ENCODE measurements around the gene UNC79. TPM values are rescaled to one million over a fixed set of nuclear protein-coding genes. Genes with fewer than 3 reads are reported as not detected.

UNC79 gene
- total RNA-seq, 1 experiment from 2014 or later: 0.05 TPM

DNA sequence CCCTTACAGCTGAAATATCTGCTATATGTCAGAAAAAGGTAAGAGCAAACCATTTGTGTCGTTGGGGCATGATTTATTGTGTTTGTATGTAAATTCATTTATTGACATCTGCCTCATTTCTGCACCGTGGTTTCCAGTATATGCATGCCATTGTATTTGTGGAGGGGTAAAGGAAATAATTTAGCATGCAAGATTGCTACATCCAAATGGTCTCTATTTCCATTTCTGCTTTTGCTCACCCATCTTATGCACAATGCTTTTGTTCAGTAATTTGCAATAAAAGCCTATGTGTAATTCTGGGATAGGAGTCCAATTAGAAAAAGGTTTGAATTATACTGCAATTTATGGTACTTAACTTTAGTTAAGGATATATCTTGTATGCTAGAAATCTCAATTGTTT is 101.8 kb downstream of the UNC79 start:
- Histone ChIP-seq H3K36me3 (ENCODE audit: control insufficient read depth, insufficient read depth, low read length) (no peaks in the 10 kb centered on the region), H3K27me3 (ENCODE audit: control insufficient read depth, insufficient read depth, low read length) (no peaks in the 10 kb centered on the region), H3K4me1 (ENCODE audit: control insufficient read depth, insufficient read depth, low read length) (no peaks in the 10 kb centered on the region), H3K4me3 (ENCODE audit: low read depth in 2 of 2, low read length in 2 of 2) (no peak overlapping the region), H3K9me3 (ENCODE audit: control insufficient read depth, insufficient read depth, low read depth, low read length) (no peaks in the 10 kb centered on the region), H3K27ac (ENCODE audit: low read length) (no peak overlapping the region)
- DNase-seq (ENCODE audit: low read depth, low spot score): no peak
- ATAC-seq: no peak
- TF ChIP-seq POLR2AphosphoS5 (IDR thresholded peaks at IDR 0.05; ENCODE audit: low read depth, low read length) (no peak), SIN3A (IDR thresholded peaks at IDR 0.05; ENCODE audit: borderline replicate concordance, insufficient read depth, low read depth, low read length) (no peak), TCF7L2 (IDR thresholded peaks at IDR 0.05; ENCODE audit: low read depth, low read length) (no peak)
- TF ChIP-seq, protein P1, sequence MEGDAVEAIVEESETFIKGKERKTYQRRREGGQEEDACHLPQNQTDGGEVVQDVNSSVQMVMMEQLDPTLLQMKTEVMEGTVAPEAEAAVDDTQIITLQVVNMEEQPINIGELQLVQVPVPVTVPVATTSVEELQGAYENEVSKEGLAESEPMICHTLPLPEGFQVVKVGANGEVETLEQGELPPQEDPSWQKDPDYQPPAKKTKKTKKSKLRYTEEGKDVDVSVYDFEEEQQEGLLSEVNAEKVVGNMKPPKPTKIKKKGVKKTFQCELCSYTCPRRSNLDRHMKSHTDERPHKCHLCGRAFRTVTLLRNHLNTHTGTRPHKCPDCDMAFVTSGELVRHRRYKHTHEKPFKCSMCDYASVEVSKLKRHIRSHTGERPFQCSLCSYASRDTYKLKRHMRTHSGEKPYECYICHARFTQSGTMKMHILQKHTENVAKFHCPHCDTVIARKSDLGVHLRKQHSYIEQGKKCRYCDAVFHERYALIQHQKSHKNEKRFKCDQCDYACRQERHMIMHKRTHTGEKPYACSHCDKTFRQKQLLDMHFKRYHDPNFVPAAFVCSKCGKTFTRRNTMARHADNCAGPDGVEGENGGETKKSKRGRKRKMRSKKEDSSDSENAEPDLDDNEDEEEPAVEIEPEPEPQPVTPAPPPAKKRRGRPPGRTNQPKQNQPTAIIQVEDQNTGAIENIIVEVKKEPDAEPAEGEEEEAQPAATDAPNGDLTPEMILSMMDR (IDR thresholded peaks at IDR 0.05): no peak
- TF ChIP-seq, protein P2, sequence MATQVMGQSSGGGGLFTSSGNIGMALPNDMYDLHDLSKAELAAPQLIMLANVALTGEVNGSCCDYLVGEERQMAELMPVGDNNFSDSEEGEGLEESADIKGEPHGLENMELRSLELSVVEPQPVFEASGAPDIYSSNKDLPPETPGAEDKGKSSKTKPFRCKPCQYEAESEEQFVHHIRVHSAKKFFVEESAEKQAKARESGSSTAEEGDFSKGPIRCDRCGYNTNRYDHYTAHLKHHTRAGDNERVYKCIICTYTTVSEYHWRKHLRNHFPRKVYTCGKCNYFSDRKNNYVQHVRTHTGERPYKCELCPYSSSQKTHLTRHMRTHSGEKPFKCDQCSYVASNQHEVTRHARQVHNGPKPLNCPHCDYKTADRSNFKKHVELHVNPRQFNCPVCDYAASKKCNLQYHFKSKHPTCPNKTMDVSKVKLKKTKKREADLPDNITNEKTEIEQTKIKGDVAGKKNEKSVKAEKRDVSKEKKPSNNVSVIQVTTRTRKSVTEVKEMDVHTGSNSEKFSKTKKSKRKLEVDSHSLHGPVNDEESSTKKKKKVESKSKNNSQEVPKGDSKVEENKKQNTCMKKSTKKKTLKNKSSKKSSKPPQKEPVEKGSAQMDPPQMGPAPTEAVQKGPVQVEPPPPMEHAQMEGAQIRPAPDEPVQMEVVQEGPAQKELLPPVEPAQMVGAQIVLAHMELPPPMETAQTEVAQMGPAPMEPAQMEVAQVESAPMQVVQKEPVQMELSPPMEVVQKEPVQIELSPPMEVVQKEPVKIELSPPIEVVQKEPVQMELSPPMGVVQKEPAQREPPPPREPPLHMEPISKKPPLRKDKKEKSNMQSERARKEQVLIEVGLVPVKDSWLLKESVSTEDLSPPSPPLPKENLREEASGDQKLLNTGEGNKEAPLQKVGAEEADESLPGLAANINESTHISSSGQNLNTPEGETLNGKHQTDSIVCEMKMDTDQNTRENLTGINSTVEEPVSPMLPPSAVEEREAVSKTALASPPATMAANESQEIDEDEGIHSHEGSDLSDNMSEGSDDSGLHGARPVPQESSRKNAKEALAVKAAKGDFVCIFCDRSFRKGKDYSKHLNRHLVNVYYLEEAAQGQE (IDR thresholded peaks at IDR 0.05; ENCODE audit: insufficient read depth in 1 of 2, low read depth in 2 of 2, low read length in 1 of 2): no peak
- BruUV-seq (replicated peaks): no TSS peak
- POLR2A ChIA-PET: no interaction called here
- in situ Hi-C loops (cut with HindIII; ENCODE audit: low pct_unique_long_range_greater_than_20kb, low sequenced_read_pairs) (no loop called here), intact Hi-C loops (cut with micrococcal nuclease; ENCODE audit: unreplicated experiment) (no loop called here)
- CTCF ChIA-PET: no interaction called here

DNA sequence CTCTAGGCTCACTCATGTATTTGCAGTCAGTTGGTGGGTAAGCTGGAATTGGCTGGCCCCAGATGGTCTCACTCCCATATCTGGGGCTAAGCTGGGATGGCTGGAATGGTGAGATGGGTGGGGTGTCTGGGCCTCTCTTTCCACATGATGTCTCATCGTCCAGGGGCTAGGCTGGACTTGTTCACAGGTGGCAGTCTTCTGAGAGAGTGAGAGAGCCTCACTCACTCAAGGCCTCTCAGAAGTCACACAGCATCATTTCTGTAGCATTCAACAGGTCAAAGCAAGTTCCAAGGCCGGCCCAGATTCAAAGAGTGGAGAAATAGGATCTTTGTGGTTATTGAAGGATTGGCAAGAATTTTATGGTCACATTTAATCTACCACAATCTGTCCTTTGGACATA is 102.7 kb downstream of the UNC79 start:
- ChIA-PET POLR2A (no interaction called here), CTCF (no interaction called here)
- H3K4me1 ChIP-seq (ENCODE audit: control insufficient read depth, insufficient read depth, low read length): no peaks in the 10 kb centered on the region
- no peaks in the 10 kb centered on the region for H3K9me3 ChIP-seq (ENCODE audit: control insufficient read depth, insufficient read depth, low read depth, low read length)
- H3K4me3 ChIP-seq (ENCODE audit: low read depth in 2 of 2, low read length in 2 of 2): no peak overlapping the region
- no peak overlapping the region for H3K27ac ChIP-seq (ENCODE audit: low read length)
- H3K36me3 ChIP-seq (ENCODE audit: control insufficient read depth, insufficient read depth, low read length): no peaks in the 10 kb centered on the region
- TF ChIP-seq, protein P1 (IDR thresholded peaks at IDR 0.05): no peak
- TF ChIP-seq SIN3A (IDR thresholded peaks at IDR 0.05; ENCODE audit: borderline replicate concordance, insufficient read depth, low read depth, low read length) (no peak), POLR2AphosphoS5 (IDR thresholded peaks at IDR 0.05; ENCODE audit: low read depth, low read length) (no peak), TCF7L2 (IDR thresholded peaks at IDR 0.05; ENCODE audit: low read depth, low read length) (no peak)
- TF ChIP-seq, protein P2 (IDR thresholded peaks at IDR 0.05; ENCODE audit: insufficient read depth in 1 of 2, low read depth in 2 of 2, low read length in 1 of 2): no peak
- intact Hi-C loops (cut with micrococcal nuclease; ENCODE audit: unreplicated experiment): no loop called here
- ATAC-seq (no peak), DNase-seq (ENCODE audit: low read depth, low spot score) (no peak)
- BruUV-seq (replicated peaks): no TSS peak
- no peaks in the 10 kb centered on the region for H3K27me3 ChIP-seq (ENCODE audit: control insufficient read depth, insufficient read depth, low read length)
- in situ Hi-C loops (cut with HindIII; ENCODE audit: low pct_unique_long_range_greater_than_20kb, low sequenced_read_pairs): no loop called here
